Glutamatergic neuron (in vitro differentiated cells): ENCODE data around the gene FZR1. TPM values are rescaled to one million over a fixed set of nuclear protein-coding genes. Genes with fewer than 3 reads are reported as not detected.
A peak's percentile ranks its signal among the peaks of the same experiment; 100 is the strongest.

Experiments
- DNase-seq: peaks from one replicate; pipeline ENCODE4 v3.0.0; 2022
- H3K27ac Mint-ChIP-seq: one replicate; pipeline ENCODE4 v1.8.0; 2020; ENCODE audit warnings: mild to moderate bottlenecking, mixed read lengths, inconsistent platforms; ENCODE audit not compliant: unreplicated experiment
- H3K27me3 Mint-ChIP-seq: one replicate; pipeline ENCODE4 v1.8.0; 2020; ENCODE audit warnings: mild to moderate bottlenecking, moderate library complexity, mixed read lengths, inconsistent platforms; ENCODE audit not compliant: unreplicated experiment
- H3K36me3 Mint-ChIP-seq: one replicate; pipeline ENCODE4 v1.8.0; 2020; ENCODE audit warnings: mild to moderate bottlenecking, mixed read lengths, inconsistent platforms; ENCODE audit not compliant: unreplicated experiment
- H3K4me1 Mint-ChIP-seq: one replicate; pipeline ENCODE4 v1.8.0; 2020; ENCODE audit warnings: mild to moderate bottlenecking, low read depth, mixed read lengths, inconsistent platforms; ENCODE audit not compliant: unreplicated experiment
- H3K4me3 Mint-ChIP-seq: one replicate; pipeline ENCODE4 v1.8.0; 2020; ENCODE audit warnings: mild to moderate bottlenecking, mixed read lengths, inconsistent platforms; ENCODE audit not compliant: unreplicated experiment
- H3K9me3 Mint-ChIP-seq: one replicate; pipeline ENCODE4 v1.8.0; 2020; ENCODE audit warnings: mild to moderate bottlenecking, moderate library complexity, mixed read lengths, inconsistent platforms; ENCODE audit not compliant: unreplicated experiment
- total RNA-seq: library from RNA; stranded (reverse); fragmentation: NEBNext Ultra II Directional; extraction: Animal tissue kit (Norgen Biotek cat#: 25700); gene quantifications from one replicate; pipeline ENCODE4 v1.2.1, GENCODE V29; 2021; ENCODE audit not compliant: unreplicated experiment
- TF ChIP-seq, protein P1 (sequence below): fragments of 200-600 bp; sonication (generic); IDR thresholded peaks from one replicate; pipeline ENCODE4 v1.5.0; 2021; ENCODE audit not compliant: partially characterized antibody, unreplicated experiment

Gene FZR1
- total RNA-seq, 1 donor from 2014 or later = 51.3 TPM

DNA sequence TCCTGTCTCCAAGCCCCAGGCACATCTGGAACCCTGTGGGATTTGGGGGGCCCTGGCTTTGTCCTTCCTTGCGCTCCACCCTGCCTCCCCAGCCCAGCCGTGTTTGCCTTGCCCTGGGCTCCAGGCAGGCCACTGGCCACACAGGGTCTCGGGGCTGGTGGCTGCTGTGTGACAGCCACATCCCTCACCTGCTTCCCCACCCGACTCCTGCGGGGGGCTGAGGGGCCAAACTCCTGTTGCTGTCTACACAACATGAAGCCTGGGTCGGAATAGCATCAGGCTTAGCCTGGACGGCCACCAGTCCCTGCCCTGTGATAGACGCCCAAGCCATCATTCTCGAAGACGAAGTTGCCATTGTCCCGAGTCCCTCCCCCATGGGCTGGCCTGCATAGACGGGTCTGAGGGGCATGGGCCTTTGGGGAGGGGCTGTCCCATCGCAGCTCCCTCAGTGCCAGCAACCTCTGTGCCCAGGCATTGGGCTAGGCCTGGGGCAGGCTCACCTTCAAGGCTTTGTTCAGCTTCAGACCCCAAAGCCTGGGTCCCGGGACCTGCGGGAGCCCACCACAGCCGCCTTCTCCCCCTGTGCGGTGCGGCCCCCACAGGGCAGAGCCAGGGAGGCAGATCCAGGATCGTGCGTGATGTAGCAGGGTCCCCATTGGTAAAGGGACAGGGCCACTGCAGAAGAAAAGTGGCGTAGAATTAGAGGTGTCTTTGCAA lies 17.4 kb downstream of the FZR1 start:
- Mint-ChIP-seq H3K4me3 (no peak overlapping the region), H3K36me3 (peaks cover 5% of the 10 kb centered on the region), H3K9me3 (peaks cover 10% of the 10 kb centered on the region), H3K27ac (peak overlapping the region; percentile 33), H3K27me3 (peaks cover 4% of the 10 kb centered on the region), H3K4me1 (peaks cover 13% of the 10 kb centered on the region)
- TF ChIP-seq, protein P1, sequence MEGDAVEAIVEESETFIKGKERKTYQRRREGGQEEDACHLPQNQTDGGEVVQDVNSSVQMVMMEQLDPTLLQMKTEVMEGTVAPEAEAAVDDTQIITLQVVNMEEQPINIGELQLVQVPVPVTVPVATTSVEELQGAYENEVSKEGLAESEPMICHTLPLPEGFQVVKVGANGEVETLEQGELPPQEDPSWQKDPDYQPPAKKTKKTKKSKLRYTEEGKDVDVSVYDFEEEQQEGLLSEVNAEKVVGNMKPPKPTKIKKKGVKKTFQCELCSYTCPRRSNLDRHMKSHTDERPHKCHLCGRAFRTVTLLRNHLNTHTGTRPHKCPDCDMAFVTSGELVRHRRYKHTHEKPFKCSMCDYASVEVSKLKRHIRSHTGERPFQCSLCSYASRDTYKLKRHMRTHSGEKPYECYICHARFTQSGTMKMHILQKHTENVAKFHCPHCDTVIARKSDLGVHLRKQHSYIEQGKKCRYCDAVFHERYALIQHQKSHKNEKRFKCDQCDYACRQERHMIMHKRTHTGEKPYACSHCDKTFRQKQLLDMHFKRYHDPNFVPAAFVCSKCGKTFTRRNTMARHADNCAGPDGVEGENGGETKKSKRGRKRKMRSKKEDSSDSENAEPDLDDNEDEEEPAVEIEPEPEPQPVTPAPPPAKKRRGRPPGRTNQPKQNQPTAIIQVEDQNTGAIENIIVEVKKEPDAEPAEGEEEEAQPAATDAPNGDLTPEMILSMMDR = no peak
- DNase-seq = no peak

DNA sequence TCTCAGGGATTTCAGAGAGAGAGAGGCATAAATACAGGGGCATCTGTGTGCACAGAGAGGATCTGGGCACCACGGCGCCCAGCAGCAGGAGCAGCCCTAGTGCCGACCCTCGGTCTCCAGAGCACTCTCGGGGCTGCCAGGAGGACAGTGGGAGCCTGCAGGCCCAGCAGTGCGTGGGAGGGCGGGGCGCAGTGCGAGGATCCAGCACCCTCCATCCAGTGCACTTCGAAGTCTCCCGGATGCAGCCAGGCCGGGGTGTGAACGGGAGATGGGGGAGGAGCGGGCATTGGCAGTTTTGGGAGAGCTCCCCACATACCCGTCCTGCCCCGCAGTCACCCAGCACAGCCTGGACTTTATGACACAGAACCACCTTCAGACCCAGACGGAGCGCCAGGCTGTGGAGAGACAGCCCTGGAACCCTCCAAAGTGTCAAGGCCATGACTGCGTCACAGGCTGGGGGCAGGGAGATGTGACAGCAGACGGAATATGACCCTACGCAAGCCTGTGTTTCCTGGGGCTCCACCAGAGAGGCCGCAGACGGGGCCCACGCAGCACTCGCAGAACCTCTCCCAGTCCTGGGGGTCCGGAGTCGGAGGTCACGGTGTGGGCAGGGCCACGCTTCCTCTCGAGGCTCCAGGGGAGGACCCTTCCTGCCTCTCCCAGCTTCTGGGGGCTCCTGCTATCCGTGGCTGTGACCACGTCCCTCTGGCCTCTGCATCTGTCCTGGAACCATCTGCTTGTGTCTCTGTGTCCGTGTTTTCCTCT lies 18.1 kb downstream of the FZR1 start:
- Mint-ChIP-seq H3K4me1 (peaks cover 13% of the 10 kb centered on the region), H3K27ac (peak overlapping the region; percentile 82), H3K27me3 (peaks cover 4% of the 10 kb centered on the region), H3K36me3 (peaks cover 5% of the 10 kb centered on the region), H3K9me3 (peaks cover 10% of the 10 kb centered on the region), H3K4me3 (no peak overlapping the region)
- TF ChIP-seq, protein P1 = no peak
- no peak for DNase-seq

GRCh38 chr19:3524904-3525451 lies 18.9 kb downstream of the FZR1 start:
- Mint-ChIP-seq H3K36me3 (peaks cover 5% of the 10 kb centered on the region), H3K4me3 (peak overlapping the region; percentile 15), H3K4me1 (peaks cover 13% of the 10 kb centered on the region), H3K27ac (peak overlapping the region; percentile 82), H3K9me3 (peaks cover 10% of the 10 kb centered on the region), H3K27me3 (peaks cover 4% of the 10 kb centered on the region)
- TF ChIP-seq, protein P1 = no peak
- DNase-seq = no peak

- Mint-ChIP-seq H3K36me3 (peaks cover 5% of the 10 kb centered on the region), H3K4me3 (no peak overlapping the region), H3K9me3 (peaks cover 8% of the 10 kb centered on the region), H3K27ac (no peak overlapping the region), H3K27me3 (peaks cover 8% of the 10 kb centered on the region), H3K4me1 (peaks cover 9% of the 10 kb centered on the region)
- no peak for DNase-seq
- TF ChIP-seq, protein P1 = peak; percentile 25
Observed at GRCh38 chr19:3526507-3527237, 20.6 kb downstream of the FZR1 start.
